GM18526 (cell line): Measurements from ENCODE around the gene MIR17HG.

Experiments used
- POLR2A ChIP-seq: IDR thresholded peaks from 3 replicates; pipeline ENCODE4 v1.6.1; 2011; ENCODE audit not compliant: insufficient read length; ENCODE audit errors: extremely low read depth

Gene MIR17HG

GRCh38 chr13:91358387-91358782, 10.9 kb downstream of the MIR17HG start:
- TF ChIP-seq POLR2A: no peak

DNA sequence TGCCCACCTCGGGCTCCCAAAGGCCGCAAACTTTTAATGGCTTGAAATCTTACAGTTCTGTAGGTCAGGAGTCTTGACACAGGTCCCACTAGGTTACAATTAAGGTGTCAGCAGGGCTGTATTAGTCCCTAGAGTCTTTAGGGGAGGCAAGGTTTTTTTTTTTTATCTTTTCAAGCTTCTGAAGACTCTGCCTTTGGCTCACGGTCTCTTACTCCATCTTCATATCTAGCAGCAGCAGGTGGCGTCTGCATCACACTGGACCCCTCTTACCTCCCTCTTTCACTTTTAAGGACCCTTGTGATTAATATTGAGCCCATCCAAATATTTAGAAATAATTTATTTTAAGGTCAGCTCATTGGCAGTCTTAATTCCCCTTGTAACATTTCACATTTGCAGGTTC, 11.6 kb downstream of the MIR17HG start:
- TF ChIP-seq POLR2A: no peak

GRCh38 chr13:91359631-91360030, 12.1 kb downstream of the MIR17HG start:
- TF ChIP-seq POLR2A: no peak

DNA sequence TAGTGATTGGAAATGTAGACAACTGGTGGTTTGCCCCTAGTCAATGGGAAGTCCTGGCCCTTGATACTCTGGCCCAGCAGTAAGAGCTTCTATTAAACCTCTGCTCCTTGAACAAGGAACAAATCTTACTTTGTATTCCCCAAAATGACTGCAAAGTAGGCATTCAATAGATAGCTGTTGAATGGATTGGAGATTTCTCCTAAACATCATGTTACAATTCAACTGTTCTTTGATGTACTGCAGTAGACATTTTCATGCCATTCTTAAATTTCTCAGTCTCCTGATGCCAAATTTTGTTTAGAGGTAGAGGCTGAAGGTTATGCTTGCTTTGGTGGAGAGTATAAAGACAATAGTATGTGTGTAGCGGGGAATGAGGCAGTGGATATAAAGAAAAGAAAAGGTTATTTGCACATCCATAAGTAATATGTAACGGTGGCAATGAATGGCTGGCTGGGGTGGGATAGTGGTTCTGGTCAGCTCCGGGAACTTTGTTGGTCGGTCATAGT, 12.8 kb downstream of the MIR17HG start:
- no peak for TF ChIP-seq POLR2A

DNA sequence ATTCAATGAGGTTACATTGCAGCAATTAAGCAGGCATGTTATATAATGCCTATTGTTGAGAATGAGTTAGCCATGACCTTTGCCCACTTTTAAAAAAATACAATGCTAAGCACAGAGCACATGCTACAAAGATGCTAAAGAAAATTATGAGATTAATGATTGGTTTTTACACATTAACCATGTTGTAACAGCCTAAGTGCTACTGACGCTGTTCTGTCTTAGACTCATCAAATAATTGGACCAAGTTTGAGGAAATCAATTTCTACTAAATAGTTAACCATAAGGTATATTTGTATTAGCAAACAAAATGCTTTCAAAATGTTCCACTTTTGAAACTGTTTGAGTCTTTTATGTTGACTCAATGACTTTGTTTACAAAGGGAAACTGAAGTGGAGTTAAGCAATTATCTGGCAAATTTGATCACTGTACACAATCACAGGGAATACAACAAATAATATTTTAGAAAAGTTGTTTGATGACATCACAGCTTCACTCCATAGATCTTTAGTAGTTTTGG, 14.3 kb downstream of the MIR17HG start:
- TF ChIP-seq POLR2A: no peak

- TF ChIP-seq POLR2A: no peak
Observed at GRCh38 chr13:91362908-91363307, 15.4 kb downstream of the MIR17HG start.

- TF ChIP-seq POLR2A: no peak
Observed at GRCh38 chr13:91368101-91368500, 20.6 kb downstream of the MIR17HG start.

DNA sequence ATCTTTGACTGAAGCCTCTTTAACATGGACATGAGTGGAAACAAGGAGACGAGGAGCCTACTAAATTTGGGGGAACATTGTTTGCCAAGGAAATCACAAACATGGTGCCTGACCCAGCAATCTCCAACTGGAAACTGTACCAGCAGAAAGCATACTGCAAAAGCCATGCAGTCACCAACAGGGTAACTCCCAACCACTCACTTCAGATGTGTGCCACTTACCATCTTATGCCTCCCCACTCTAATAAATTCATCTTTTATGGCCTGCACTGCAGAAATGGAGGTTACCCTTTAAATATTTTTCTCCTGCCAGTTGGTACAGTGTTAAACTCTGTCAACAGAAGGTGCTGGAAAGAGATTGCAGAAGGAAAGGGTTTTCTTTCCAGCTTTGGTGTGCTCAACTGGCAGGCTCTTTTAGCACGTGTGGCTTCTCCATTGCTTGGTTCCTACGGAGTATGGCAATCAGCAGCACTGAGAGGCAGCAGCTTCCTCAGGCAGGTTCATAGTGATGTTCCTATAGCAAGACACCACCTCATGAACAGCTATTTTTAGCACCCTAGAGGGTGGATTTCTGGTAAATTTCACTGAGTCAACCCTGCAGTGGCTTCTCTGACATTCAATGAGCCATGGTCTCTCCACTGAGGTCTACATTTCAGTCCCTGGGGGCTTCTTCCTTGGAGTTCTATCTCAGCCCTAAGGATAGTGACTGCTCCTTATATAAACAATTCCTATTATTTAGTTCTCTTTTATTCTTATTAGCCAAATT, 21.4 kb downstream of the MIR17HG start:
- no peak for TF ChIP-seq POLR2A

DNA sequence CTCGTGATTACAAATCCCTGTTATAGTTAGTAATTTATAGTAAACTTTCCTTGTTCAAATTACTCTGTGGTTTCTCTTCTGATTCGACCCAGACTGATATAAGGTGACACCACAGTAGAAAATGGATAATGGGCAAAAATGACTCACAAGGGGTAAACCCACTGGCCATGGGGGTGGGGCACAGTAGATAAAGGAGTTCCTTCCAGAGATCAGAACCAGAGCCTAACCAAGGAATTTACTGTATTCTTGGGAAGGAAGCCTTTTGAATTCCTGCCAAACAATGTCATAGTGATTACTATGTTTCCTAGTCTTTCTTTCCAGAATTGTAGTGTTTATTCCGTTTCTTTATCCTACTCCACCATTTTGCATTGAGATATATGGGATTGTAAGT, 21.9 kb downstream of the MIR17HG start:
- no peak for TF ChIP-seq POLR2A

DNA sequence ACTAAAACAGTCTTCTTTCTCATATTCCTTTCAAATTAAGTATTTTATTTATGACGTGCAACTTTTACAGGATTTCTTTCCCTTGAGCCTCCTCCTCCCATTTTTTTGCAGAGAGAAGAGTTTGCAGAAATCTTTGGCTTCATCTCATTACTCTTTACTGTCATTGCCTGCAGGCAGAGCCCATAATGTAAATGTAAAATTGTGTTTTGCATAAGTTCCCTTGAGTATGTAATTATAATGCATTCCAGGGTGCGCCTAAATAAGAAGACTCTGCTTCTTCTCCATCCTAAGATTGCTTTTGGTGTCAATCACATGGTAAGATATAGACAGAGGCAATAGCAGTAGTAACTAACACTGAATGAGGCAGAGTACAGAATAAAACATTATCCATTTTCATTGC, 23.0 kb downstream of the MIR17HG start:
- no peak for TF ChIP-seq POLR2A

GRCh38 chr13:91372911-91373310, 25.4 kb downstream of the MIR17HG start:
- no peak for TF ChIP-seq POLR2A

GRCh38 chr13:91375116-91375729, 27.7 kb downstream of the MIR17HG start:
- TF ChIP-seq POLR2A: no peak

GRCh38 chr13:91381371-91381770, 33.9 kb downstream of the MIR17HG start:
- no peak for TF ChIP-seq POLR2A

DNA sequence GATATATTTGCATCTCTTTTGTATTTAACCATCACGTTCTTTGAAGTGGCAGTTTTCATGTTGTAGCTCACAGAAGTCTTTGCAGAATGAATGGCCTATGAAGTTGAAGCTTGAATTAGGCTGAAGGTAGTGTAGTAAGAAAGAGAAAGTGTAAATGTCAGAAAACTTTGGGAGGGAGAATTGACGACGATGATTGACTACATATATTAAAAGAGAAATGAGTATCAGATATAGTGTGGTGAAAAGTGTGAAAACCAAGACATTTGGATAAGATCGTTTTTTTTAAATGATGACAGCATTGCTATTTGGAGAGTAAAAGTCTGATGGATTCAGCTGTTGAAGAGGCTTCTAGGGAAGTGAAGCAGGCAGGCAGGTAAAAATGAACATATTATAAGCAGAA, 36.3 kb downstream of the MIR17HG start:
- TF ChIP-seq POLR2A: no peak

DNA sequence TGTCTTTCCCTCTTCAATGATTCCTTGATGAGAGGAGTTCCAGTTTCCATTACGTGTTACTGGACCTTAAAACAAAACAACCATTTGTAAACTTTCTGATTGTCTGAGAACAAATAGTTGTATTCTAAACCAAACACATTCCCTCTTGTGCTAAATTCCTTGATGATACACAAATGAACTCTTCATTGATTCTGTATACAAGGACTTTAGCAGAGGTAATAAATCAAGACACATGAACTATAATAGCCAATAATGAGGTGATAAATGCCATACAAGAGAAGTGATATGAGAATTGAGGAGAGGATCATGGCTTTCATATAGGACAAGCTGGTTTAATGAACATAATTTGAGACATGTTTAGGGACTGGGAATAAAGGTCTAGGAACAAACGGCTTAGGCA, 37.4 kb downstream of the MIR17HG start:
- TF ChIP-seq POLR2A: no peak

- no peak for TF ChIP-seq POLR2A
Observed at GRCh38 chr13:91389186-91389585, 41.7 kb downstream of the MIR17HG start.
